HCT116 (cell line): Measurements from ENCODE around the gene SEC62. TPM values are rescaled to one million over a fixed set of nuclear protein-coding genes. Genes with fewer than 3 reads are reported as not detected.

ENCODE experiments used
- ATAC-seq: fragments of 200-7000 bp; cut with Tn5 transposase; 2 replicates; pipeline ENCODE4 v1.9.1; 2020; ENCODE audit warnings: mild to moderate bottlenecking, moderate library complexity
- BruUV-seq: library from RNA; stranded (reverse); fragments of 400-500 nt; replicated peaks from 2 replicates; lab custom pipeline; 2021; lab: Mats Ljungman, UMichigan
- CTCF ChIA-PET: fragments of 300-600 bp; sonication (Branson Sonifier 250); formaldehyde crosslinking; loops from one replicate; lab custom pipeline; 2021; ENCODE audit warnings: antibody characterized with exemption; lab: Charles Lee
- POLR2A ChIA-PET: fragments of 300-600, 350-600 bp; sonication (Branson Sonifier 250); formaldehyde crosslinking; loops from one replicate; lab custom pipeline; 2021; ENCODE audit warnings: antibody characterized with exemption; lab: Charles Lee
- RAD21 ChIA-PET, 2 experiments: fragments of 300-600 bp; sonication (Branson Sonifier 250); formaldehyde crosslinking; loops; one replicate each; lab custom pipeline; 2023; ENCODE audit warnings: low total read pairs in 2 of 2; ENCODE audit not compliant: uncharacterized antibody in 2 of 2, unreplicated experiment in 2 of 2, low non-redundant PET in 1 of 2; lab: Charles Lee
- DNase-seq: peaks from one replicate; pipeline ENCODE4 v3.0.0-alpha.2; 2010; ENCODE audit warnings: low read depth, low spot score
- H2AFZ ChIP-seq: fragments of 200-600 bp; shearing (Covaris generic), sonication (generic); 2 replicates; pipeline ENCODE4 v1.6.1; 2017; ENCODE audit warnings: low read depth, mixed run types, mixed read lengths, antibody characterized with exemption, low read length; ENCODE audit not compliant: poor library complexity, severe bottlenecking
- H3K27ac ChIP-seq: 2 replicates; pipeline ENCODE4 v1.5.1; 2012; ENCODE audit warnings: low read depth, low read length
- H3K27me3 ChIP-seq: fragments of 200-600 bp; sonication (generic); 2 replicates; pipeline ENCODE4 v1.6.1; 2016; ENCODE audit warnings: mixed run types, low read length, mixed read lengths; ENCODE audit not compliant: insufficient read depth
- H3K36me3 ChIP-seq, 2 experiments: fragments of 200-500 bp in 1 of 2; fragments of 200-600 bp in 1 of 2; sonication (Bioruptor generic) in 1 of 2; sonication (generic) in 1 of 2; 2 replicates each; pipeline versions ENCODE4 v1.5.1 to v1.6.1; 2014 to 2016; ENCODE audit warnings: low read length in 2 of 2, inconsistent platforms in 1 of 2, mixed read lengths in 1 of 2, mixed run types in 1 of 2; ENCODE audit not compliant: insufficient read depth in 2 of 2, control insufficient read depth in 1 of 2
- H3K4me1 ChIP-seq, 2 experiments: fragments of 200-600 bp in 1 of 2; sonication (generic) in 1 of 2; 2 replicates each; pipeline versions ENCODE4 v1.5.1 to v1.6.1; 2012 to 2017; ENCODE audit warnings: low read length in 2 of 2, inconsistent platforms in 1 of 2, mild to moderate bottlenecking in 1 of 2, mixed read lengths in 1 of 2, mixed run types in 1 of 2, moderate library complexity in 1 of 2; ENCODE audit not compliant: insufficient read depth in 2 of 2, control insufficient read depth in 1 of 2
- H3K4me2 ChIP-seq: fragments of 200-600 bp; sonication (generic); 2 replicates; pipeline ENCODE4 v1.6.1; 2017; ENCODE audit warnings: mixed run types, low read length, mixed read lengths
- H3K4me3 ChIP-seq, 2 experiments: fragments of 200-600 bp in 1 of 2; sonication (generic) in 1 of 2; replicated peaks in 1 of 2; 2 replicates each; pipeline ENCODE4 v1.5.1; 2011 to 2016; ENCODE audit warnings: low read length in 2 of 2, control low read depth in 1 of 2, low read depth in 1 of 2, mild to moderate bottlenecking in 1 of 2, mixed read lengths in 1 of 2, mixed run types in 1 of 2
- H3K79me2 ChIP-seq: fragments of 200-600 bp; sonication (generic); 2 replicates; pipeline ENCODE4 v1.6.1; 2017; ENCODE audit warnings: mild to moderate bottlenecking, mixed run types, low read length, moderate library complexity, mixed read lengths; ENCODE audit not compliant: insufficient read depth
- H3K9ac ChIP-seq: fragments of 200-600 bp; sonication (generic); 2 replicates; pipeline ENCODE4 v1.6.1; 2016; ENCODE audit warnings: low read length, mixed read lengths
- H3K9me2 ChIP-seq: fragments of 200-600 bp; sonication (generic), shearing (Covaris generic); 2 replicates; pipeline ENCODE4 v1.6.1; 2017; ENCODE audit warnings: mixed run types, mild to moderate bottlenecking, moderate library complexity; ENCODE audit not compliant: insufficient read depth
- H3K9me3 ChIP-seq, 2 experiments: fragments of 200-500 bp in 1 of 2; fragments of 200-600 bp in 1 of 2; sonication (Bioruptor generic) in 1 of 2; sonication (generic) in 1 of 2; 2 replicates each; pipeline ENCODE4 v1.6.1; 2014 to 2017; ENCODE audit warnings: low read length in 2 of 2, mixed read lengths in 2 of 2, inconsistent platforms in 1 of 2, low read depth in 1 of 2, mild to moderate bottlenecking in 1 of 2, mixed run types in 1 of 2, moderate library complexity in 1 of 2; ENCODE audit not compliant: control insufficient read depth in 1 of 2, insufficient read depth in 1 of 2
- H4K20me1 ChIP-seq: fragments of 200-600 bp; sonication (generic), shearing (Covaris generic); 2 replicates; pipeline ENCODE4 v1.6.1; 2017; ENCODE audit warnings: mixed run types, mild to moderate bottlenecking, moderate library complexity; ENCODE audit not compliant: insufficient read depth
- CEBPB ChIP-seq: IDR thresholded peaks from 2 replicates; pipeline ENCODE4 v1.6.1; 2012; ENCODE audit warnings: low read depth
- EGR1 ChIP-seq: IDR thresholded peaks from 2 replicates; pipeline ENCODE4 v1.6.1; 2012; ENCODE audit warnings: low read depth
- ELF1 ChIP-seq: IDR thresholded peaks from 2 replicates; pipeline ENCODE4 v1.6.1; 2012; ENCODE audit warnings: low read depth, borderline replicate concordance
- JUND ChIP-seq: IDR thresholded peaks from 2 replicates; pipeline ENCODE4 v1.6.1; 2012
- MAX ChIP-seq: IDR thresholded peaks from 2 replicates; pipeline ENCODE4 v1.6.1; 2012
- RAD21 ChIP-seq: IDR thresholded peaks from 2 replicates; pipeline ENCODE4 v1.6.1; 2012; ENCODE audit warnings: low read depth, mild to moderate bottlenecking
- ZNF274 ChIP-seq: fragments of 200-500 bp; sonication (Bioruptor generic); IDR thresholded peaks from 2 replicates; pipeline ENCODE4 v1.6.1; 2014; ENCODE audit warnings: mild to moderate bottlenecking, low read depth, low read length, inconsistent platforms
- intact Hi-C: fragments of 100-400 bp; cut with micrococcal nuclease; formaldehyde crosslinking; loops from 2 replicates; pipeline ENCODE4 v1.10.0; 2022
- total RNA-seq: library from RNA; stranded (reverse); gene quantifications from one replicate; pipeline ENCODE4 v1.2.1, GENCODE V29; 2021; ENCODE audit not compliant: unreplicated experiment
- TF ChIP-seq, protein P1 (sequence below): IDR thresholded peaks from 2 replicates; pipeline ENCODE4 v1.6.1; 2012

SEC62 gene
- total RNA-seq, 1 experiment from 2014 or later: 55.4 TPM

DNA sequence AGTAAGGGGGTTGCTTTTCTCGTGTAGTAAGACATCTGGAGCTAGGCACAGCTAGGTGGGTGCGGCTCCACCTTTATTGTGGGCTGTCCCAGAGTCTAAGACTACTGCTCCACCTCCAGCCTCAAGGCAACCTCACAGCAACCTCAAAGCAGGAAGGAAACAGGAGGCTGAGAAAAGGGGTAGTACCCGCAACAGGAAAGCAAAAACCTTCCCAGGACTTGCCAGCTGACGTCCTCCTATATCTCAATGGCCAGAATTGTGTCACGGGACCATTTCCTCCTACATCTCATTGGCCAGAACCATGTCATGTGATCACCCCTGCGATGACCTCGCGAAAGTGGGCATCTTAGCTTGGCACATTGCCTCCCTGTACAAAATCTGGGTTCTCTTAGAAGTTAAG, 66.9 kb downstream of the SEC62 start:
- Histone ChIP-seq H3K9me2 (no peaks in the 10 kb centered on the region), H3K36me3 (no peaks in the 10 kb centered on the region), H3K4me1 (peaks cover 3 to 12% of the 10 kb centered on the region in 2 experiments; a peak in 2 of 4 replicates), H3K9ac (no peak overlapping the region), H3K79me2 (no peaks in the 10 kb centered on the region), H3K27ac (no peak overlapping the region), H3K4me3 (no peak overlapping the region), H3K4me2 (no peak overlapping the region), H4K20me1 (no peaks in the 10 kb centered on the region), H2AFZ (no peak overlapping the region), H3K9me3 (no peaks in the 10 kb centered on the region), H3K27me3 (no peaks in the 10 kb centered on the region)
- DNase-seq (no peak), ATAC-seq (no peak)
- TF ChIP-seq MAX (no peak), RAD21 (no peak), JUND (no peak), ZNF274 (no peak), EGR1 (no peak), CEBPB (no peak), ELF1 (no peak)
- TF ChIP-seq, protein P1, sequence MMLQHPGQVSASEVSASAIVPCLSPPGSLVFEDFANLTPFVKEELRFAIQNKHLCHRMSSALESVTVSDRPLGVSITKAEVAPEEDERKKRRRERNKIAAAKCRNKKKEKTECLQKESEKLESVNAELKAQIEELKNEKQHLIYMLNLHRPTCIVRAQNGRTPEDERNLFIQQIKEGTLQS: no peak
- ChIA-PET CTCF (no interaction called here), POLR2A (no interaction called here), RAD21 (no interaction called here)
- BruUV-seq: no TSS peak
- intact Hi-C loops: no loop called here
